Pancreas (tissue), 10 donors: ENCODE data around the gene CYP2S1. TPM values are rescaled to one million over a fixed set of nuclear protein-coding genes. Genes with fewer than 3 reads are reported as not detected.

Source experiments
- ATAC-seq, 4 donors: fragments of 200-7000 bp; cut with Tn5 transposase; one replicate each; pipeline versions ENCODE4 v1.8.0 to v1.9.1; 2020; ENCODE audit warnings: mild to moderate bottlenecking in 4 of 4, moderate library complexity in 4 of 4
- DNase-seq, 6 donors: peaks; one replicate each; pipeline ENCODE4 v3.0.0-alpha.2; 2020
- FAIRE-seq: peaks from 2 replicates; lab custom pipeline; 2012; peaks lifted over from hg19 to GRCh38; lab: Jason Lieb, UNC
- H3K27ac ChIP-seq, 4 donors: fragments of 200-600 bp; sonication (generic); 1 replicate in 3 of 4; 2 replicates in 1 of 4; pipeline versions ENCODE4 v1.5.0 to v1.8.0; 2020
- H3K27me3 ChIP-seq, 4 donors: fragments of 200-600 bp; one replicate each; pipeline ENCODE4 v1.8.0; 2021
- H3K36me3 ChIP-seq, 3 donors: fragments of 200-600 bp; sonication (generic) in 1 of 3; one replicate each; pipeline versions ENCODE4 v1.5.0 to v1.8.0; 2020 to 2021
- H3K4me1 ChIP-seq, 3 donors: fragments of 200-600 bp; one replicate each; pipeline ENCODE4 v1.8.0; 2021
- H3K4me3 ChIP-seq, 4 donors: fragments of 200-600 bp; sonication (generic) in 2 of 4; one replicate each; pipeline versions ENCODE4 v1.5.0 to v1.8.0; 2020 to 2021
- H3K9me3 ChIP-seq, 4 donors: fragments of 200-600 bp; one replicate each; pipeline ENCODE4 v1.8.0; 2021
- CTCF ChIP-seq, 4 donors: fragments of 200-600 bp; sonication (generic) in 3 of 4; IDR thresholded peaks; one replicate each; pipeline versions ENCODE4 v1.5.0 to v1.8.0; 2021; ENCODE audit warnings: antibody characterized with exemption in 4 of 4
- WGBS, 2 donors: extraction: QIAGEN DNeasy Blood & Tissue Kit; methylation state at CpG; one replicate each; pipeline ENCODE4 v1.1.7; 2013; 5-methylcytosine and 5-hydroxymethylcytosine counted together
- intact Hi-C, 3 donors: fragments of 100-400 bp; cut with DNase I; formaldehyde crosslinking; loops; one replicate each; pipeline versions ENCODE4 v1.11.1 to v1.14.2; 2022
- polyA plus RNA-seq, 2 donors: library from polyadenylated mRNA; stranded (reverse); fragments of 200-250 nt; gene quantifications; one replicate each; pipeline ENCODE4 v1.2.3, GENCODE V29; 2013
- total RNA-seq, 6 donors: library from RNA; stranded (reverse); fragmentation: NEBNext Ultra II Directional in 4 of 6; extraction: Animal tissue kit (Norgen Biotek cat#: 25700) in 4 of 6; gene quantifications; one replicate each; pipeline versions ENCODE4 v1.2.1 to v1.2.4, GENCODE V29; 2021 to 2023
- donor health status: healthy with polysubstance abuse.
- donor health status: DM: no; HTN: no; CAD: no; lungs with moderate emphysema.
- donor health status: DM: no; HTN: no; CAD: no.
- donor health status: control.
- donor health status: control.
- donor health status: Bipolar disorder and iron deficiency.
- donor health status: DM: yes; HTN: yes; CAD: no.
- donor health status: DM: no; HTN: no; CAD: no.
- donor health status: DM: no; HTN: no; CAD: no.
- donor health status: DM: yes; HTN: yes; CAD: no.

CYP2S1 gene
- total and polyA plus RNA-seq, 8 donors = 0.09 to 2.6 (median 0.43) TPM

GRCh38 chr19:41186971-41187883 is 5.8 kb upstream of the CYP2S1 start:
- ATAC-seq = no peak
- intact Hi-C loops = no loop called here
- H3K4me3 ChIP-seq = no peak overlapping the region
- no peak for DNase-seq
- H3K27ac ChIP-seq = no peak overlapping the region
- 45 to 51% methylated on average over 8 of the region's 8 CpGs for WGBS, 2 donors
- no peak for FAIRE-seq
- H3K4me1 ChIP-seq = no peaks in the 10 kb centered on the region
- peaks cover 0 to 8% (median 0%) of the 10 kb centered on the region in 4 donors for H3K27me3 ChIP-seq
- TF ChIP-seq CTCF (IDR thresholded peaks at IDR 0.05) = no peak
- no peaks in the 10 kb centered on the region for H3K36me3 ChIP-seq
- H3K9me3 ChIP-seq = no peaks in the 10 kb centered on the region

GRCh38 chr19:41187884-41188279 is 5.1 kb upstream of the CYP2S1 start:
- no peak overlapping the region for H3K4me3 ChIP-seq

GRCh38 chr19:41189425-41190065 is 3.5 kb upstream of the CYP2S1 start:
- TF ChIP-seq CTCF (IDR thresholded peaks at IDR 0.05) = no peak
- no peak for ATAC-seq
- no peak for FAIRE-seq
- intact Hi-C loops = no loop called here
- no peaks in the 10 kb centered on the region for H3K4me1 ChIP-seq
- no peaks in the 10 kb centered on the region for H3K9me3 ChIP-seq
- peaks cover 0 to 12% (median 0%) of the 10 kb centered on the region in 4 donors for H3K27me3 ChIP-seq
- no peak overlapping the region for H3K4me3 ChIP-seq
- H3K27ac ChIP-seq = no peak overlapping the region
- 52 to 54% methylated on average over 8 of the region's 8 CpGs for WGBS, 2 donors
- no peaks in the 10 kb centered on the region for H3K36me3 ChIP-seq
- no peak for DNase-seq

More at GRCh38 chr19:41187884-41188279, 5.1 kb upstream of the CYP2S1 start:
- H3K27ac ChIP-seq = no peak overlapping the region
- no peaks in the 10 kb centered on the region for H3K4me1 ChIP-seq
- no peak for TF ChIP-seq CTCF (IDR thresholded peaks at IDR 0.05)
- no peak for FAIRE-seq
- H3K36me3 ChIP-seq = no peaks in the 10 kb centered on the region
- DNase-seq = no peak
- no peak for ATAC-seq
- no peaks in the 10 kb centered on the region for H3K9me3 ChIP-seq
- intact Hi-C loops = no loop called here
- H3K27me3 ChIP-seq = peaks cover 0 to 8% (median 0%) of the 10 kb centered on the region in 4 donors
- WGBS, 2 donors = 66 to 69% methylated on average over 3 of the region's 3 CpGs

- FAIRE-seq (no peak), ATAC-seq (no peak), DNase-seq (no peak)
- WGBS, 2 donors = 17 to 23% methylated on average over 12 to 13 of the region's 13 CpGs
- Histone ChIP-seq H3K4me1 (no peaks in the 10 kb centered on the region), H3K4me3 (peak overlapping the region in 1 of 4 donors; percentile 30), H3K27me3 (peaks cover 0 to 12% (median 0%) of the 10 kb centered on the region in 4 donors), H3K9me3 (no peaks in the 10 kb centered on the region), H3K36me3 (no peaks in the 10 kb centered on the region), H3K27ac (no peak overlapping the region)
- no peak for TF ChIP-seq CTCF (IDR thresholded peaks at IDR 0.05)
- intact Hi-C loops = no loop called here
Measured at GRCh38 chr19:41193430-41194156, 574 bp downstream of the CYP2S1 start.
